Caco-2 (cell line): ENCODE results near the gene TNS3. TPM values are rescaled to one million over a fixed set of nuclear protein-coding genes. Genes with fewer than 3 reads are reported as not detected.

Experiments
- BruUV-seq: library from RNA; stranded (reverse); fragments of 400-500 nt; replicated peaks from 2 replicates; lab custom pipeline; 2021; lab: Mats Ljungman, UMichigan
- CTCF ChIA-PET: fragments of 300-600 bp; sonication (Branson Sonifier 250); formaldehyde crosslinking; loops from one replicate; lab custom pipeline; 2022; ENCODE audit warnings: antibody characterized with exemption; lab: Charles Lee
- POLR2A ChIA-PET: fragments of 300-600 bp; sonication (Branson Sonifier 250); formaldehyde crosslinking; loops from one replicate; lab custom pipeline; 2022; ENCODE audit warnings: antibody characterized with exemption; lab: Charles Lee
- DNase-seq, 2 experiments: peaks; one replicate each; pipeline versions ENCODE4 v3.0.0 to v3.0.0-alpha.2; 2020 to 2022
- H3K27me3 ChIP-seq: replicated peaks from 2 replicates; pipeline ENCODE4 v1.6.0; 2011; ENCODE audit warnings: low read length; ENCODE audit not compliant: control insufficient read depth, insufficient read depth
- H3K36me3 ChIP-seq: 2 replicates; pipeline ENCODE4 v1.5.1; 2011; ENCODE audit warnings: low read length; ENCODE audit not compliant: control insufficient read depth, insufficient read depth
- H3K4me1 ChIP-seq: fragments of 250-450 bp; sonication (Bioruptor Pico); 2 replicates; pipeline ENCODE4 v1.5.1; 2020; ENCODE audit warnings: mild to moderate bottlenecking
- H3K4me3 ChIP-seq: 2 replicates; pipeline ENCODE4 v1.5.1; 2011; ENCODE audit warnings: low read depth, mild to moderate bottlenecking, control low read depth, low read length
- H3K9me3 ChIP-seq: fragments of 250-450 bp; sonication (Bioruptor Pico); 2 replicates; pipeline ENCODE4 v1.5.1; 2020; ENCODE audit warnings: mild to moderate bottlenecking, moderate library complexity
- H3K27ac Mint-ChIP-seq: one replicate; pipeline ENCODE4 v1.8.0; 2022; ENCODE audit warnings: mixed read lengths; ENCODE audit not compliant: unreplicated experiment
- H3K27me3 Mint-ChIP-seq: one replicate; pipeline ENCODE4 v1.8.0; 2022; ENCODE audit warnings: mixed read lengths; ENCODE audit not compliant: insufficient read depth, unreplicated experiment
- H3K36me3 Mint-ChIP-seq: one replicate; pipeline ENCODE4 v1.8.0; 2022; ENCODE audit warnings: mild to moderate bottlenecking, mixed read lengths; ENCODE audit not compliant: insufficient read depth, unreplicated experiment
- H3K4me1 Mint-ChIP-seq: one replicate; pipeline ENCODE4 v1.8.0; 2022; ENCODE audit warnings: low read depth, mixed read lengths; ENCODE audit not compliant: unreplicated experiment
- H3K4me3 Mint-ChIP-seq: one replicate; pipeline ENCODE4 v1.8.0; 2022; ENCODE audit warnings: mild to moderate bottlenecking, moderate library complexity, mixed read lengths; ENCODE audit not compliant: unreplicated experiment
- H3K9me3 Mint-ChIP-seq: one replicate; pipeline ENCODE4 v1.8.0; 2022; ENCODE audit warnings: mixed read lengths; ENCODE audit not compliant: unreplicated experiment
- intact Hi-C: fragments of 100-400 bp; cut with micrococcal nuclease; formaldehyde crosslinking; loops from one replicate; pipeline ENCODE4 v1.10.0; 2022; ENCODE audit not compliant: unreplicated experiment
- total RNA-seq: library from RNA; stranded (reverse); gene quantifications from 2 replicates; pipeline ENCODE4 v1.2.3, GENCODE V29; 2022
- TF ChIP-seq, protein P1 (sequence below), 2 experiments: fragments of 200-600 bp in 1 of 2; IDR thresholded peaks; 1 replicate in 1 of 2; 2 replicates in 1 of 2; pipeline versions ENCODE4 v1.5.1 to v1.8.0; 2011 to 2022; ENCODE audit warnings: antibody characterized with exemption in 1 of 2, control low read depth in 1 of 2, inconsistent platforms in 1 of 2, low read depth in 1 of 2, low read length in 1 of 2, mild to moderate bottlenecking in 1 of 2, moderate library complexity in 1 of 2; ENCODE audit not compliant: insufficient read depth in 1 of 2, severe bottlenecking in 1 of 2, unreplicated experiment in 1 of 2

TNS3 gene
- total RNA-seq, 1 experiment from 2014 or later = 263 TPM

DNA sequence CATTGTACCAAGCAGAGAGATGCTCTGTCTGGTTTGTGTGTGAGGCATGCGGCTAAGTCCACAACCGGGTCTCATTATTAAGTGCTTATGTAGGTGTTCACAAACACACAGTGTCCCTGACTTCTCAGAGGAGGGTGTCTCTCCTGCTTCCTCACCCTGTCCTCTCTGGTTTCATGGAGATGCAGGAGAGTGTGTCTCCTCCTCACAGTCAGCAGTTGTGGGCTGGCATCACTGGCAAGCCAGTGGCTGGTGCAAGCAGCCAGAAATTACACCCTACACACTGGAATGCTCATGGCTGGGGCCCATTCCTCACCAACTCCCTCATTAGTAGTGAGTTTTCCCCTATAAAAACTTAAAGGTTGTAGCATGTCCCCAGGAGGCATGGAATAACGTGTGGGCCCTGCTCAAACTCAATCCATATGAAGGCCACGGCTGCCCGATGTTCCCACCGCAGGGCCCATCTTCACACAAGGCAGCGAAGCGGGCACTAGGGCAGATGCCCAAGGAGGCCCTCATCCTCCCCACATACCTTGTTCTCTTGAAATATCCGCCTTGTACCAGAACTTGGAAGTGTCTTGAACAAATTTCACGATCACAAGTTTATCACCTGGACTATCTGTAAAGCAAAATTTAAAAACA is 280.1 kb downstream of the TNS3 start:
- H3K27me3 ChIP-seq = no peaks in the 10 kb centered on the region
- H3K9me3 ChIP-seq = no peaks in the 10 kb centered on the region
- no peak overlapping the region for H3K4me3 ChIP-seq
- Mint-ChIP-seq H3K27me3 (no peaks in the 10 kb centered on the region), H3K36me3 (peaks cover 99% of the 10 kb centered on the region), H3K4me1 (peaks cover 8% of the 10 kb centered on the region), H3K27ac (no peak overlapping the region), H3K9me3 (no peaks in the 10 kb centered on the region), H3K4me3 (no peak overlapping the region)
- TSS peak; percentile 4 for BruUV-seq
- CTCF ChIA-PET = interaction anchor here (0.7 kb wide), 1 partner anchor 1726 kb away, joined by 5 read pairs; no protein-coding TSS in a partner anchor
- POLR2A ChIA-PET = no interaction called here
- no peaks in the 10 kb centered on the region for H3K4me1 ChIP-seq
- DNase-seq = no peak
- TF ChIP-seq, protein P1, sequence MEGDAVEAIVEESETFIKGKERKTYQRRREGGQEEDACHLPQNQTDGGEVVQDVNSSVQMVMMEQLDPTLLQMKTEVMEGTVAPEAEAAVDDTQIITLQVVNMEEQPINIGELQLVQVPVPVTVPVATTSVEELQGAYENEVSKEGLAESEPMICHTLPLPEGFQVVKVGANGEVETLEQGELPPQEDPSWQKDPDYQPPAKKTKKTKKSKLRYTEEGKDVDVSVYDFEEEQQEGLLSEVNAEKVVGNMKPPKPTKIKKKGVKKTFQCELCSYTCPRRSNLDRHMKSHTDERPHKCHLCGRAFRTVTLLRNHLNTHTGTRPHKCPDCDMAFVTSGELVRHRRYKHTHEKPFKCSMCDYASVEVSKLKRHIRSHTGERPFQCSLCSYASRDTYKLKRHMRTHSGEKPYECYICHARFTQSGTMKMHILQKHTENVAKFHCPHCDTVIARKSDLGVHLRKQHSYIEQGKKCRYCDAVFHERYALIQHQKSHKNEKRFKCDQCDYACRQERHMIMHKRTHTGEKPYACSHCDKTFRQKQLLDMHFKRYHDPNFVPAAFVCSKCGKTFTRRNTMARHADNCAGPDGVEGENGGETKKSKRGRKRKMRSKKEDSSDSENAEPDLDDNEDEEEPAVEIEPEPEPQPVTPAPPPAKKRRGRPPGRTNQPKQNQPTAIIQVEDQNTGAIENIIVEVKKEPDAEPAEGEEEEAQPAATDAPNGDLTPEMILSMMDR (IDR thresholded peaks at IDR 0.05; ENCODE audit: insufficient read depth in 1 of 2, low read depth in 1 of 2, low read length in 1 of 2, severe bottlenecking in 1 of 2, unreplicated experiment in 1 of 2) = no peak
- intact Hi-C loops = no loop called here
- H3K36me3 ChIP-seq = peaks cover 8% of the 10 kb centered on the region

DNA sequence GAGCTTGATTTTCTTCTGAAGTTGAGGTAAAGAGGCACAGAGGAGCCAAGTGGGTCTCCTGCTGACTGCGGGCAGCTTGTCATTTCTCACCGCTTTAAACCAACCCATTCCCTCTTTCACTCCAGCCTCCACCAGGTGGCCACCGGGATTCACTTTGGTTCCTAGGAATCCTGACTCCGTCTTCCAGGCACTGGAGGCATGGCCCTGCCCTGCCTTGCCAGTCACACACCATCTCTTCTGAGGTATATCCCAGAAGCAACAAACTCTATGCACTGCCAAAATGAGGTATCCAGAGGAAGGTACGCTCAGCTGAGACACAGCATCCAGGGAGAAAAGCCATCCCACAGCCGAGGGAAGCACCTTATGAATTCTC is 280.8 kb downstream of the TNS3 start:
- POLR2A ChIA-PET = no interaction called here

DNA sequence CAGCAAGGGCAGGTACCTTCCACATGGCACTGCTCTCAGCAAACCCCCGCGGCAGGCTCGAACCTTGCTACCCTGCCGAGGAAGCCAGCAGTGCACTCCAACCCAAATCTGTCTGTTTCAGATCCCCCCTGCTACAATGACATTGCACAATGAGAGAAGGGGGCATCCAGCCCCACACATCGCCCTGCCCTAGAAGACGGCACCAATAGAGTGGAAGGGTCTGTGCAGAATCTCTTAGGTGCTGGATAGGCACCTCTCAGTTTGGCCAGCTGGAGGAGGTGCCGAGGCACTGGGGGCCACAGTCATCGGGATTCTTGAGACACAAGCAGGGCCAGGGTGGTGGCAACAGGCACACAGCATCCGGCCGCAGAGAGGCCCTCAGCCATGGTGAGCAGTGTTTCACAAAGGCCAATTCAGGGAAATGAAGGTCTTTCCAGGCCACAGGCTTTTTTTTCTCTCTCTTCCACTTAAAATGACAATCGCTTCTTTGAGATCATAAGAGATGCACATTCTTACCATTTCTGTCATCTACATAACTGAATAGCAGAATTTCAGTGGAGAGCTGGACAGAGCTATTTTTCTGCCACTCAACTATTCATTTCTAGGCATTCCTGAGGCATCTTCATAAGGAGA is 281.3 kb downstream of the TNS3 start:
- Histone ChIP-seq H3K27me3 (no peaks in the 10 kb centered on the region), H3K4me3 (no peak overlapping the region), H3K36me3 (peaks cover 10% of the 10 kb centered on the region), H3K4me1 (no peaks in the 10 kb centered on the region), H3K9me3 (no peaks in the 10 kb centered on the region)
- ChIA-PET CTCF (interaction anchor here (0.7 to 0.9 kb wide), 2 partner anchors 34 to 1725 kb away, joined by 4 to 5 read pairs; no protein-coding TSS in a partner anchor), POLR2A (no interaction called here)
- no peak for DNase-seq
- intact Hi-C loops = no loop called here
- no peaks in the 10 kb centered on the region for H3K9me3 Mint-ChIP-seq
- H3K4me1 Mint-ChIP-seq = peaks cover 16% of the 10 kb centered on the region
- no TSS peak for BruUV-seq
- no peaks in the 10 kb centered on the region for H3K27me3 Mint-ChIP-seq
- peaks cover 100% of the 10 kb centered on the region for H3K36me3 Mint-ChIP-seq
- peak overlapping the region; percentile 42 for H3K27ac Mint-ChIP-seq
- TF ChIP-seq, protein P1 (IDR thresholded peaks at IDR 0.05; ENCODE audit: insufficient read depth in 1 of 2, low read depth in 1 of 2, low read length in 1 of 2, severe bottlenecking in 1 of 2, unreplicated experiment in 1 of 2) = no peak
- H3K4me3 Mint-ChIP-seq = no peak overlapping the region

More for the DNA sequence above, 280.8 kb downstream of the TNS3 start:
- TF ChIP-seq, protein P1 (IDR thresholded peaks at IDR 0.05; ENCODE audit: insufficient read depth in 1 of 2, low read depth in 1 of 2, low read length in 1 of 2, severe bottlenecking in 1 of 2, unreplicated experiment in 1 of 2) = no peak
- BruUV-seq = no TSS peak
- DNase-seq = no peak
- Mint-ChIP-seq H3K9me3 (no peaks in the 10 kb centered on the region), H3K27me3 (no peaks in the 10 kb centered on the region), H3K36me3 (peaks cover 99% of the 10 kb centered on the region), H3K27ac (no peak overlapping the region), H3K4me1 (peaks cover 14% of the 10 kb centered on the region), H3K4me3 (no peak overlapping the region)
- no peaks in the 10 kb centered on the region for H3K27me3 ChIP-seq
- intact Hi-C loops = no loop called here
- CTCF ChIA-PET = interaction anchor here (0.7 to 0.9 kb wide), 2 partner anchors 35 to 1725 kb away, joined by 4 to 5 read pairs; no protein-coding TSS in a partner anchor
- H3K9me3 ChIP-seq = no peaks in the 10 kb centered on the region
- peaks cover 10% of the 10 kb centered on the region for H3K36me3 ChIP-seq
- H3K4me3 ChIP-seq = no peak overlapping the region
- H3K4me1 ChIP-seq = no peaks in the 10 kb centered on the region
